ENCODE measurements around the gene UGT1A10. TPM values are rescaled to one million over a fixed set of nuclear protein-coding genes. Genes with fewer than 3 reads are reported as not detected.

UGT1A10 gene
- total and polyA plus RNA-seq, 10 of the 15 experiments (the other 5 are each of a cell fraction or from before 2014, with no cell fraction given), result not detected

- RAD21 ChIA-PET (ENCODE audit: unreplicated experiment), result no interaction called here
- H3K36me3 ChIP-seq (ENCODE audit: control insufficient read depth in 2 of 2, insufficient read depth in 2 of 2, low read length in 1 of 2), result no peaks in the 10 kb centered on the region
Observed at GRCh38 chr2:233680361-233681045, 44.3 kb downstream of the UGT1A10 start.

More at GRCh38 chr2:233680361-233681045, 44.3 kb downstream of the UGT1A10 start:
- Histone ChIP-seq H3K27me3 (replicated peaks in 1 of 2; ENCODE audit: control insufficient read depth in 2 of 2, insufficient read depth in 2 of 2, low read length in 1 of 2) (no peaks in the 10 kb centered on the region; a peak in 1 of 4 replicates), H2AFZ (ENCODE audit: control insufficient read depth, low read depth, low read length) (no peak overlapping the region), H3K79me2 (ENCODE audit: control insufficient read depth, insufficient read depth, low read length) (no peaks in the 10 kb centered on the region), H3K4me3 (no peak overlapping the region), H3K9me3 (replicated peaks; ENCODE audit: control insufficient read depth, insufficient read depth, low read length) (no peaks in the 10 kb centered on the region), H3K4me2 (ENCODE audit: control insufficient read depth, insufficient read depth) (no peak overlapping the region), H3K9ac (ENCODE audit: control insufficient read depth, insufficient read depth, low read length) (no peak overlapping the region), H3K27ac (ENCODE audit: control insufficient read depth, insufficient read depth) (no peak overlapping the region), H3K4me1 (ENCODE audit: control insufficient read depth, insufficient read depth, low read length) (no peaks in the 10 kb centered on the region), H4K20me1 (ENCODE audit: control insufficient read depth, insufficient read depth) (no peaks in the 10 kb centered on the region)
- 43% methylated on average over 4 of the region's 4 CpGs for WGBS (ENCODE audit: insufficient coverage, insufficient replicate concordance, low lambda C conversion rate, missing lambda C conversion rate)
- intact Hi-C loops (cut with micrococcal nuclease; ENCODE audit: unreplicated experiment), result no loop called here
- ATAC-seq, result no peak
- no peak for FAIRE-seq
- SMC1A ChIA-PET (ENCODE audit: uncharacterized antibody, unreplicated experiment), result interaction anchor here (1.1 kb wide), 1 partner anchor 237 kb away, joined by 3 read pairs; no protein-coding TSS in a partner anchor
- BruUV-seq (replicated peaks), result no TSS peak
- CTCF ChIA-PET, result no interaction called here
- POLR2A ChIA-PET, result no interaction called here
- in situ Hi-C loops (cut with MboI), result no loop called here
- TF ChIP-seq ZBTB33 (IDR thresholded peaks at IDR 0.05) (no peak), ETV6 (conservative IDR thresholded peaks at IDR 0.05 in 1 of 2, IDR thresholded peaks at IDR 0.05 in 1 of 2; ENCODE audit: borderline replicate concordance in 1 of 2, low read depth in 1 of 2) (no peak), ZNF274 (IDR thresholded peaks at IDR 0.05; ENCODE audit: insufficient read depth, insufficient read length) (no peak), RB1 (IDR thresholded peaks at IDR 0.05; ENCODE audit: borderline replicate concordance) (no peak), BACH1 (IDR thresholded peaks at IDR 0.05; ENCODE audit: borderline replicate concordance) (no peak), NKRF (conservative IDR thresholded peaks at IDR 0.05) (no peak), FOXK2 (IDR thresholded peaks at IDR 0.05) (no peak), RELA (IDR thresholded peaks at IDR 0.05; ENCODE audit: borderline replicate concordance, partially characterized antibody) (no peak), SKIL (IDR thresholded peaks at IDR 0.05; ENCODE audit: low read depth, poor library complexity, severe bottlenecking) (no peak), ESRRA (IDR thresholded peaks at IDR 0.05; ENCODE audit: low read length) (no peak)
- DNase-seq (ENCODE audit: low read depth, low spot score), result no peak

Measured in GM12878 (cell line).